Suprapubic skin (tissue), 4 donors: ENCODE measurements around the gene KRTAP1-5. TPM values are rescaled to one million over a fixed set of nuclear protein-coding genes. Genes with fewer than 3 reads are reported as not detected.
"Not testable (repeated sequence)": the region's sequence is repeated elsewhere in the genome, so short reads cannot be mapped to it uniquely, and the experiment has no call there.

Experiments
- DNase-seq, 2 donors: peaks; one replicate each; pipeline ENCODE4 v3.0.0-alpha.2; 2019; ENCODE audit warnings: low spot score in 2 of 2
- H3K27ac ChIP-seq: fragments of 200-600 bp; sonication (generic); one replicate; pipeline ENCODE4 v1.5.1; 2019
- H3K27me3 ChIP-seq: fragments of 200-600 bp; sonication (generic); one replicate; pipeline ENCODE4 v1.5.1; 2019
- H3K36me3 ChIP-seq: fragments of 200-600 bp; sonication (generic); one replicate; pipeline ENCODE4 v1.5.1; 2019
- H3K4me1 ChIP-seq: fragments of 200-600 bp; sonication (generic); one replicate; pipeline ENCODE4 v1.5.1; 2019
- H3K4me3 ChIP-seq: fragments of 200-600 bp; sonication (generic); one replicate; pipeline ENCODE4 v1.5.1; 2019; ENCODE audit warnings: mild to moderate bottlenecking
- H3K9me3 ChIP-seq: fragments of 200-600 bp; sonication (generic); one replicate; pipeline ENCODE4 v1.5.1; 2019
- CTCF ChIP-seq, 2 donors: fragments of 200-600 bp in 1 of 2; fragments of 450-650 bp in 1 of 2; sonication (generic) in 1 of 2; IDR thresholded peaks; one replicate each; pipeline ENCODE4 v1.5.1; 2016 to 2019; ENCODE audit warnings: antibody characterized with exemption in 2 of 2, mild to moderate bottlenecking in 1 of 2, moderate library complexity in 1 of 2
- EP300 ChIP-seq: sonication (generic); formaldehyde crosslinking; IDR thresholded peaks from one replicate; pipeline ENCODE4 v1.6.1; 2017; ENCODE audit warnings: antibody characterized with exemption
- POLR2A ChIP-seq, 2 donors: fragments of 450-650 bp; IDR thresholded peaks; one replicate each; pipeline ENCODE4 v1.6.1; 2017; ENCODE audit warnings: antibody characterized with exemption in 2 of 2, mild to moderate bottlenecking in 2 of 2, moderate library complexity in 2 of 2
- POLR2AphosphoS5 ChIP-seq, 3 donors: sonication (generic); formaldehyde crosslinking; IDR thresholded peaks; one replicate each; pipeline ENCODE4 v1.6.1; 2017; ENCODE audit warnings: antibody characterized with exemption in 3 of 3
- WGBS: methylation state at CpG from one replicate; pipeline ENCODE4 v1.1.5; 2018; 5-methylcytosine and 5-hydroxymethylcytosine counted together
- total RNA-seq, 4 donors: library from RNA; depleted of rRNA; stranded (reverse); fragments of >200 nt; gene quantifications; one replicate each; pipeline ENCODE4 v1.1.0, GENCODE V29; 2016

KRTAP1-5 gene
- total RNA-seq, 4 donors from 2014 or later, result 1.6 to 199 (median 40.4) TPM

- Histone ChIP-seq H3K27me3 (no peaks in the 10 kb centered on the region), H3K4me3 (no peak overlapping the region), H3K36me3 (no peaks in the 10 kb centered on the region), H3K9me3 (no peaks in the 10 kb centered on the region), H3K4me1 (no peaks in the 10 kb centered on the region), H3K27ac (no peak overlapping the region)
- TF ChIP-seq POLR2A (IDR thresholded peaks at IDR 0.05), result no peak
- no peak for TF ChIP-seq EP300
- no peak for TF ChIP-seq POLR2AphosphoS5 (IDR thresholded peaks at IDR 0.05)
- TF ChIP-seq CTCF (IDR thresholded peaks at IDR 0.05), result no peak
- no peak for DNase-seq
Observed at GRCh38 chr17:41067281-41067680, 40.3 kb upstream of the KRTAP1-5 start.

GRCh38 chr17:41065829-41066624 is 39.0 kb upstream of the KRTAP1-5 start, which contains the start of gene KRTAP2-4:
KRTAP2-4 (minus strand) TSS chr17:41065879; CDS start chr17:41065845, 34 bp downstream.
- peaks cover 1% of the 10 kb centered on the region for H3K27me3 ChIP-seq
- no peak within 1 kb of the TSS for H3K27ac ChIP-seq
- no peak for TF ChIP-seq POLR2A (IDR thresholded peaks at IDR 0.05)
- TF ChIP-seq CTCF (IDR thresholded peaks at IDR 0.05), result no peak
- TF ChIP-seq POLR2AphosphoS5 (IDR thresholded peaks at IDR 0.05), result no peak
- no peak for TF ChIP-seq EP300
- no peak for DNase-seq
- no peaks in the 10 kb centered on the region for H3K9me3 ChIP-seq
- no peaks in the 10 kb centered on the region for H3K36me3 ChIP-seq
- 73% methylated on average over 6 of the region's 6 CpGs for WGBS
- no peak within 1 kb of the TSS for H3K4me3 ChIP-seq
- H3K4me1 ChIP-seq, result no peaks in the 10 kb centered on the region

- H3K27ac ChIP-seq, H3K27me3 ChIP-seq, H3K4me3 ChIP-seq, H3K36me3 ChIP-seq, H3K4me1 ChIP-seq, H3K9me3 ChIP-seq, DNase-seq: not testable (repeated sequence)
- WGBS, result 80% methylated on average over 7 of the region's 16 CpGs
Observed at GRCh38 chr17:41065016-41065689, 38.1 kb upstream of the KRTAP1-5 start.

GRCh38 chr17:41064301-41064700 is 37.3 kb upstream of the KRTAP1-5 start:
- no peaks in the 10 kb centered on the region for H3K9me3 ChIP-seq
- H3K4me3 ChIP-seq, result no peak overlapping the region
- no peaks in the 10 kb centered on the region for H3K36me3 ChIP-seq
- H3K4me1 ChIP-seq, result no peaks in the 10 kb centered on the region
- H3K27me3 ChIP-seq, result peaks cover 4% of the 10 kb centered on the region
- DNase-seq, result no peak
- WGBS, result 81% methylated on average over 1 of the region's 1 CpG
- TF ChIP-seq EP300 (no peak), CTCF (IDR thresholded peaks at IDR 0.05) (no peak), POLR2A (IDR thresholded peaks at IDR 0.05) (no peak), POLR2AphosphoS5 (IDR thresholded peaks at IDR 0.05) (no peak)
- no peak overlapping the region for H3K27ac ChIP-seq

GRCh38 chr17:41063449-41063848 is 36.4 kb upstream of the KRTAP1-5 start:
- TF ChIP-seq POLR2AphosphoS5 (IDR thresholded peaks at IDR 0.05), result no peak
- no peak for TF ChIP-seq EP300
- TF ChIP-seq CTCF (IDR thresholded peaks at IDR 0.05), result no peak
- TF ChIP-seq POLR2A (IDR thresholded peaks at IDR 0.05), result no peak
- Histone ChIP-seq H3K4me3 (no peak overlapping the region), H3K27me3 (peaks cover 4% of the 10 kb centered on the region), H3K36me3 (no peaks in the 10 kb centered on the region), H3K27ac (no peak overlapping the region), H3K4me1 (no peaks in the 10 kb centered on the region), H3K9me3 (no peaks in the 10 kb centered on the region)
- WGBS, result 82% methylated on average over 4 of the region's 4 CpGs
- DNase-seq, result no peak
